Adrenal gland (tissue), 12 donors: ENCODE data around the gene HDGF. TPM values are rescaled to one million over a fixed set of nuclear protein-coding genes. Genes with fewer than 3 reads are reported as not detected.
A peak's percentile ranks its signal among the peaks of the same experiment; 100 is the strongest.

ENCODE experiments used
- DNase-seq, 7 donors: peaks; one replicate each; pipeline ENCODE4 v3.0.0-alpha.2; 2019 to 2020
- H3K27ac ChIP-seq, 5 donors: fragments of 200-600 bp; sonication (generic) in 4 of 5; 1 replicate in 3 of 5; 2 replicates in 2 of 5; pipeline versions ENCODE4 v1.5.1 to v1.8.0; 2016 to 2020; ENCODE audit warnings: mild to moderate bottlenecking in 1 of 5
- H3K27me3 ChIP-seq: fragments of 200-600 bp; 2 replicates; pipeline ENCODE4 v1.8.0; 2021
- H3K36me3 ChIP-seq, 2 donors: fragments of 200-600 bp; replicated peaks in 1 of 2; 1 replicate in 1 of 2; 2 replicates in 1 of 2; pipeline versions ENCODE4 v1.5.1 to v1.8.0; 2018 to 2022
- H3K4me1 ChIP-seq, 2 donors: fragments of 200-600 bp; replicated peaks in 1 of 2; 1 replicate in 1 of 2; 2 replicates in 1 of 2; pipeline versions ENCODE4 v1.5.1 to v1.8.0; 2018 to 2021
- H3K4me3 ChIP-seq, 4 donors: fragments of 200-600 bp; sonication (generic) in 3 of 4; one replicate each; pipeline ENCODE4 v1.5.1; 2016 to 2018
- H3K9me3 ChIP-seq, 3 donors: fragments of 200-600 bp; sonication (generic) in 1 of 3; replicated peaks in 1 of 3; 1 replicate in 2 of 3; 2 replicates in 1 of 3; pipeline versions ENCODE4 v1.5.1 to v1.8.0; 2016 to 2021
- POLR2A ChIP-seq, 2 donors: fragments of 450-650 bp; IDR thresholded peaks; one replicate each; pipeline ENCODE4 v1.6.1; 2017; ENCODE audit warnings: antibody characterized with exemption in 2 of 2, mild to moderate bottlenecking in 2 of 2, moderate library complexity in 1 of 2
- WGBS, 4 donors: extraction: QIAGEN DNeasy Blood & Tissue Kit in 2 of 4; methylation state at CpG; one replicate each; pipeline versions ENCODE4 v1.1.5 to v1.1.7; 2013 to 2017; 5-methylcytosine and 5-hydroxymethylcytosine counted together
- intact Hi-C, 2 donors: fragments of 100-400 bp; cut with DNase I; formaldehyde crosslinking; loops; one replicate each; pipeline versions ENCODE4 v1.14.1 to v1.15.0; 2022 to 2023
- polyA plus RNA-seq, 3 donors: library from polyadenylated mRNA; stranded (reverse); fragments of 200-250 nt in 2 of 3; fragments of 350-450 nt in 1 of 3; fragmentation: Illumina TruSeq in 1 of 3; extraction: RNeasy Lipid Tissue Mini Kit (QIAGEN cat#74804) in 1 of 3; gene quantifications; one replicate each; pipeline ENCODE4 v1.2.3, GENCODE V29; 2013 to 2014
- total RNA-seq, 9 donors: library from RNA; depleted of rRNA in 4 of 9; stranded (reverse); fragments of >200 nt in 4 of 9; fragments of 120-200 nt in 1 of 9; fragmentation: NEBNext Ultra II Directional in 1 of 9; extraction: Animal tissue kit (Norgen Biotek cat#: 25700) in 1 of 9; gene quantifications; one replicate each; pipeline versions ENCODE4 v1.1.0 to v1.2.4, GENCODE V29; 2013 to 2023
- TF ChIP-seq, protein P1 (sequence below), 6 experiments: fragments of 450-650 bp in 4 of 6; fragments of 200-600 bp in 2 of 6; sonication (generic) in 1 of 6; IDR thresholded peaks; 1 replicate in 5 of 6; 2 replicates in 1 of 6; pipeline versions ENCODE4 v1.5.1 to v1.8.0; 2016 to 2021; ENCODE audit warnings: antibody characterized with exemption in 6 of 6, mild to moderate bottlenecking in 2 of 6, moderate library complexity in 1 of 6
- donor health status: healthy with polysubstance abuse.
- donor health status: Bipolar disorder and iron deficiency.
- donor health status: DM: yes; HTN: yes; CAD: no.
- donor health status: DM: no; HTN: no; CAD: no.
- donor health status: DM: no; HTN: no; CAD: no.
- donor health status: DM: yes; HTN: yes; CAD: no.

Gene HDGF
- total and polyA plus RNA-seq, 12 donors = 62.0 to 199 (median 141) TPM

- Histone ChIP-seq H3K4me1 (peaks cover 19 to 78% of the 10 kb centered on the region in 2 donors), H3K36me3 (no peaks in the 10 kb centered on the region), H3K4me3 (no peak overlapping the region), H3K9me3 (no peaks in the 10 kb centered on the region), H3K27ac (peak overlapping the region in 3 of 5 donors; percentile 1 to 49 (median 46)), H3K27me3 (no peaks in the 10 kb centered on the region)
- intact Hi-C loops = no loop called here
- TF ChIP-seq POLR2A (IDR thresholded peaks at IDR 0.05) = no peak
- DNase-seq = peak in 4 of 7 donors; percentile 37 to 73 (median 39)
- 43 to 52% (median 48%) methylated on average over 9 of the region's 9 CpGs for WGBS, 4 donors
Measured at GRCh38 chr1:156772728-156773497, 21.4 kb upstream of the HDGF start.

DNA sequence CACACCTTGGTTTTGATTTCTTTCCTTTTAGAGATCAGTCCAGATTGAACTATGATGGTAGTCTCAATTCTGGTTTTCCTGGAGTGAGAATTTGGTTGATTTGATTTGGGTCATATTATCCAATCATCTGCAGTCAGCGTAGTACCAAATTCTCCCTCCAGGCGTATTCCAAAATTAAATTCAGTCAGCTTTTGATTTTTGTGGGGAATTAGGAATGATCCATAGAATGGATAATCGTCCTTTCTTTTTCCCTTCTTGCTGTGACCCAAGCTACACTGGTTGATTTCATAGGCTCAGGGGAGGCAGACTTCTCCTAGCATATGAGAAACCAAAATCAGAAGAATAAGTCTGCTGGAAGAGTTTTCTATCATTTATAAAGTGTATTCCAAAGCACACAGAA is 20.7 kb upstream of the HDGF start:
- Histone ChIP-seq H3K27me3 (no peaks in the 10 kb centered on the region), H3K4me1 (peaks cover 19 to 71% of the 10 kb centered on the region in 2 donors), H3K27ac (peak overlapping the region in 1 of 5 donors; percentile 46), H3K4me3 (no peak overlapping the region), H3K9me3 (no peaks in the 10 kb centered on the region), H3K36me3 (no peaks in the 10 kb centered on the region)
- intact Hi-C loops = no loop called here
- TF ChIP-seq, protein P1, sequence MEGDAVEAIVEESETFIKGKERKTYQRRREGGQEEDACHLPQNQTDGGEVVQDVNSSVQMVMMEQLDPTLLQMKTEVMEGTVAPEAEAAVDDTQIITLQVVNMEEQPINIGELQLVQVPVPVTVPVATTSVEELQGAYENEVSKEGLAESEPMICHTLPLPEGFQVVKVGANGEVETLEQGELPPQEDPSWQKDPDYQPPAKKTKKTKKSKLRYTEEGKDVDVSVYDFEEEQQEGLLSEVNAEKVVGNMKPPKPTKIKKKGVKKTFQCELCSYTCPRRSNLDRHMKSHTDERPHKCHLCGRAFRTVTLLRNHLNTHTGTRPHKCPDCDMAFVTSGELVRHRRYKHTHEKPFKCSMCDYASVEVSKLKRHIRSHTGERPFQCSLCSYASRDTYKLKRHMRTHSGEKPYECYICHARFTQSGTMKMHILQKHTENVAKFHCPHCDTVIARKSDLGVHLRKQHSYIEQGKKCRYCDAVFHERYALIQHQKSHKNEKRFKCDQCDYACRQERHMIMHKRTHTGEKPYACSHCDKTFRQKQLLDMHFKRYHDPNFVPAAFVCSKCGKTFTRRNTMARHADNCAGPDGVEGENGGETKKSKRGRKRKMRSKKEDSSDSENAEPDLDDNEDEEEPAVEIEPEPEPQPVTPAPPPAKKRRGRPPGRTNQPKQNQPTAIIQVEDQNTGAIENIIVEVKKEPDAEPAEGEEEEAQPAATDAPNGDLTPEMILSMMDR (IDR thresholded peaks at IDR 0.05) = peak in 1 of 6 experiments; percentile 14
- no peak for TF ChIP-seq POLR2A (IDR thresholded peaks at IDR 0.05)
- WGBS, 4 donors = 71 to 83% (median 77%) methylated on average over 3 of the region's 3 CpGs
- DNase-seq = no peak

DNA sequence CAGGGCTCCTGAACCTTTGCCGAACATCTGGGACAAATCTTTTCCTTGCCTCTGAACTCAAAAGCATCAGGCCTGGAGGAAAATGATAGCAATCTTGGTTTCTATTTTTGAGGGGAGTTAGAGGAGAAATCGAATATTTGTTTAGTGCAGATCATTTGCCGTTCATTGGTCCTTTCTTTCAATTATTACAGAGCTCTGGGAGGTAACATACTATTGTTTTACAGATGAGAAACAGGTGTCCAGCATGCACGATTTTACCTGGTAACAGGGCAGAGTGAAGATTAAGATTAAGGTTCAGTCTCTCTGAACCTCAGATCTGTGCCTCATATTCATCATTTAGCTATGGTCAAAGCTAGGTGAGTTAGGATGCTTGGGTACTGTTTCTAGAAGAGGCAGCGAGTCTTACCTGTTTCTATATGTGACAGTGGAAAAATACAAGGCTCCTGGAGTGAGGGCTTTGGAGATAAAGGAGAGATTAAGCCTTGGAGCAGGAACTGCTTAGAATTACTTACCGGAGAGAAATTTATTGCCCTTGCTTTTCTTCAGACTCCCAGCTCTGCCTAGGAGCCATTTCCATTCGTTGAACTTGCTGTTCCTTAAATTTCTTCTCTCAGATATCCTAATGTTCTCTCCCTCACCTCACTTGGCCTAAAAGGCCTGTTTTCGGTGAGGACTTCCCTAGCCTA is 17.3 kb upstream of the HDGF start:
- peaks cover 24 to 62% of the 10 kb centered on the region in 2 donors for H3K4me1 ChIP-seq
- WGBS, 4 donors = 13 to 27% (median 17%) methylated on average over 8 of the region's 8 CpGs
- intact Hi-C loops = no loop called here
- no peaks in the 10 kb centered on the region for H3K27me3 ChIP-seq
- H3K9me3 ChIP-seq = no peaks in the 10 kb centered on the region
- peak overlapping the region in 3 of 5 donors; percentile 90 to 93 (median 90) for H3K27ac ChIP-seq
- TF ChIP-seq, protein P1 (IDR thresholded peaks at IDR 0.05) = no peak
- TF ChIP-seq POLR2A (IDR thresholded peaks at IDR 0.05) = no peak
- peak overlapping the region in 3 of 4 donors; percentile 72 to 95 (median 79) for H3K4me3 ChIP-seq
- no peaks in the 10 kb centered on the region for H3K36me3 ChIP-seq
- DNase-seq = peak in 1 of 7 donors; percentile 5

GRCh38 chr1:156767879-156768604 is 16.6 kb upstream of the HDGF start:
- H3K27ac ChIP-seq = peak overlapping the region; percentile 81 to 97 (median 90)
- 0 to 1% (median 0%) methylated on average over 7 to 31 of the region's 31 CpGs for WGBS, 4 donors
- H3K36me3 ChIP-seq = no peaks in the 10 kb centered on the region
- DNase-seq = peak; percentile 35 to 74 (median 49)
- peak in 1 of 2 donors; percentile 9 for TF ChIP-seq POLR2A (IDR thresholded peaks at IDR 0.05)
- TF ChIP-seq, protein P1 (IDR thresholded peaks at IDR 0.05) = no peak
- no peaks in the 10 kb centered on the region for H3K9me3 ChIP-seq
- no peaks in the 10 kb centered on the region for H3K27me3 ChIP-seq
- peak overlapping the region; percentile 52 to 95 (median 76) for H3K4me3 ChIP-seq
- peaks cover 18 to 56% of the 10 kb centered on the region in 2 donors for H3K4me1 ChIP-seq
- intact Hi-C loops = no loop called here
